Middle frontal gyrus (tissue), 1 donor: ENCODE data around the gene RRP7A.
"Not testable (repeated sequence)": the region's sequence is repeated elsewhere in the genome, so short reads cannot be mapped to it uniquely, and the experiment has no call there.

ENCODE experiments used
- DNase-seq: peaks from one replicate; pipeline ENCODE4 v3.0.0-alpha.2; 2015; ENCODE audit warnings: low spot score; ENCODE audit errors: extremely low spot score

The RRP7A gene

DNA sequence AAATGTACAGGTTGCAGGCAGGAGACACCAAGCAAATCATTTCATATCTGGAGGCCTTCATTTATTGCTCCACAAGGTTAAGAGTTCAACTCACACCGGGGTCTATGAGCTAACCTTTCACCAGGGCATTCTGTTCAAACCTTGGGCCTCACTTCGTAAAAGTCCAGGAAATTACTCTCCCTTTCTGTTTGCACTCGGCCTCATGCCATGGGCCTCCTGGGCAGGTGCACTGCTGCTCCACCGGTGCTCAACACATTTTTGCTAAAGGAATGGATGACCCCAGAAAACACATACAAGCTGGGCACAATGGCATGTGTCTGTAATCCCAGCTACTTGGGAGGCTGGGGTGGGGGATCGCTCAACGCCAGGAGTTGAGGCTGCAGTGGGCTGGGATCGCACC, 16.6 kb upstream of the RRP7A start:
- no peak for DNase-seq

GRCh38 chr22:42535082-42535731, 15.6 kb upstream of the RRP7A start:
- not testable (repeated sequence) for DNase-seq

DNA sequence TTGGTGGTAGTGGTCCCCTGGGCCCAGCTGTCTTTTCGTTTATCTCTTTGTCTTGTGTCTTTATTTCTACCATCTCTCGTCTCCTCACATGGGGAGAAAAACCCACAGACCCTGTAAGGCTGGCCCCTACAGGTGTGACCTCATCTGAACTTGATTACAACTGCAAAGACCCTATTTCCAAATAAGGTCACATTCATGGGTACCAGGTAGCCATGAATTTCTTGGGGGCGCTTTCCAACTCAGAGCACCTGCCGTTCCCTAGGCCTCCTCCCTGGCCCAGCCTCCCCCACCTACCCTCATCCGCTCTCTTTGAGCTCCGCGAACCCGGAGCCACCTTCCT, 14.0 kb upstream of the RRP7A start:
- no peak for DNase-seq

- DNase-seq: not testable (repeated sequence)
Measured at GRCh38 chr22:42531401-42532084, 11.9 kb upstream of the RRP7A start.

DNA sequence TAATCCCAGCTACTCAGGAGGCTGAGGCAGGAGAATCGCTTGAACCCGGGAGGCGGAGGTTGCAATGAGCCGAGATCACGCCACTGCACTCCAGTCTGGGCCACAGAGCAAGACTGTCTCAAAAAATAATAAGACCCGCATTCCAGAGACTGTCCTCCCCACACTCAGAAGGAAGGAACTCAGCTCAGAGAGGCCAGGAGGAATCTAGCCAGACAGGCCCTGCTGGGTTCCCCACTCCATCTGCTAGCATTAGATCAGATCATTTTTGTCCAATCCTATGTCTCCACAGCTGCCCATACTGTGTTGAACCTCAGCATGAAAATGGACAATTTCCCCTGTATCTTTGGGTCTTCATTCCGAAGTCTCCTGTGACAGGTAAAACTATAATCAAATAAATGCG, 9.8 kb upstream of the RRP7A start:
- not testable (repeated sequence) for DNase-seq

GRCh38 chr22:42528591-42529307, 9.2 kb upstream of the RRP7A start:
- no peak for DNase-seq

- no peak for DNase-seq
Measured at GRCh38 chr22:42522546-42522945, 3.0 kb upstream of the RRP7A start.

DNA sequence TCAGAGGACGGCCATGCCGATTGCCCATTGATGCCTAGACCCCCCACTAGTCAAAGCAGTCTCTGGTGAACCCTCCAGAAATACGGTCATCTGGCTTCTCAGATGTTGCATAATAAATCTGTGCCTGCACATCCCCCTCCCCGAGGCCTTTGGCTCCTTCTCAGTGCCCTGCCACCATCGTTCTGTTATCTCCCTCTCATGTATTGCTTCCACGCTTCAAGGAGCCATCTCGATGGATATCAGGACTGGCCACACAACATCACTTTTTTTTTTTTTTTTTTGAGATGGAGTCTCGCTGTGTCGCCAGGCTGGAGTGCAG, 1.6 kb upstream of the RRP7A start:
- no peak for DNase-seq

GRCh38 chr22:42518638-42519524, 715 bp downstream of the RRP7A start:
- not testable (repeated sequence) for DNase-seq

GRCh38 chr22:42517103-42517502, 2.5 kb downstream of the RRP7A start:
- DNase-seq: not testable (repeated sequence)

GRCh38 chr22:42515896-42516295, 3.7 kb downstream of the RRP7A start:
- DNase-seq: no peak

- not testable (repeated sequence) for DNase-seq
Measured at GRCh38 chr22:42515304-42515703, 4.3 kb downstream of the RRP7A start.

DNA sequence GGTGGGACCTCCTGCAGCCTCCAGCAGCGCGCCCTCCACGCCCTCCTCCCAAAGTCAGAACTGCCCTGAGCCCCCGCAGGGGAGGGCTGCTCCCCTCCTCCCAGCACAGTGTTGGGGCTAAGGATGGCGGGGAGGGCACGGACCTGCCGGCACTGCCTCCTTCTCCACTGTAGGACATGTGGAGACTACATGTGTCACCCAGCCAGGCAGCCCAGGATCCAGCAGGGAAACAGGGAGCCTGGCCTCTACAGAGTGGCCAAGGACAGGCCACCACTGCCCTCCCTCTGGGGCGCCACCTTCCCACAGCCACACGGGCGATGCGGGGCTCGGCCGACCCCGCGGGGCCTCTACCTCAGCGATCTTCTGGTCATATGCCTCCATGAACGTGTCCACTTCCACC, 5.3 kb downstream of the RRP7A start:
- not testable (repeated sequence) for DNase-seq

GRCh38 chr22:42512273-42512990, 7.2 kb downstream of the RRP7A start:
- not testable (repeated sequence) for DNase-seq

- DNase-seq: no peak
Measured at GRCh38 chr22:42511401-42511891, 8.2 kb downstream of the RRP7A start.

- DNase-seq: no peak
Measured at GRCh38 chr22:42509548-42509947, 10.0 kb downstream of the RRP7A start.

DNA sequence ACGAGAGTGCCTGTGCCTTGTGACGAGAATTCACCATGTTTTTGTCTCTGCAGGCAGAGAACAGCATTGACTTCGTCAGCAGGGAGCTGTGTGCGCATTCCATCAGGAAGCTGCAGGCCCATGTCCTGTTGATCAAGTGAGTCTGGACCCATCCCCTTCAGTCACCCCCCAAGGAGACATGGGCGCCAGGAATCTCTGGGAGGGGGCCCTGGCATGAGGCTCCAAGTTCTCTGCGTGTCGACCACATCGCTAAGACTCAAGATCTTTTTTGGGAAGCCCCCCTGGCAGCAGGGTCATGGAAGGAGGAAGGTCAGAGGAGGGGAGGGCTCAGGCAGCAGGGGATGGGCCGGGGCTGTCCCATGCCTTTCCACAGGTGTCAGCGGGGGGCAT, 10.6 kb downstream of the RRP7A start:
- not testable (repeated sequence) for DNase-seq

GRCh38 chr22:42508327-42508974, 11.1 kb downstream of the RRP7A start:
- DNase-seq: not testable (repeated sequence)

DNA sequence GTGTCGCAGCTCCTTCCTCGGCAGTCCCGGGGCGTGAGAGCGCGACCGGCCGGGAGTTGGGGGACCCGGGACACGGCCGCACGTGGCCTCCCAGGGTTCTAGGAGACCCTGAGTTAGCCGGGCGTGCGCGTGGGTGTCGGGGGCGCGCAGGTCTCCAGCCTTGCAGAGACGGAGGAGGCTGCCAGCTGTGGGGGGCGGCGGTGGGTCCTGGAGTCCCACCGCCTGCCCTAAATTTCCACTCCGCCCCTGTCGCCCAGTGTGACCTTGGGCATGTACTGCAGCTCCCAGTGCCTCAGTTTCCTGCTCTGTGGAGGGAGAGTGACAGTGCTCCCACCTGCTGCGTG, 18.8 kb downstream of the RRP7A start:
- no peak for DNase-seq

GRCh38 chr22:42500161-42500835, 19.3 kb downstream of the RRP7A start:
- peak; percentile 47 for DNase-seq
